Gastrocnemius medialis (tissue), 4 donors: ENCODE measurements around the gene C14orf180.

Experiments used
- CTCF ChIP-seq, 5 experiments: fragments of 450-650 bp in 3 of 5; fragments of 200-600 bp in 2 of 5; sonication (generic) in 2 of 5; IDR thresholded peaks in 4 of 5; conservative IDR thresholded peaks in 1 of 5; 1 replicate in 4 of 5; 2 replicates in 1 of 5; pipeline ENCODE4 v1.5.1; 2016 to 2019; ENCODE audit warnings: antibody characterized with exemption in 5 of 5, mild to moderate bottlenecking in 3 of 5, moderate library complexity in 3 of 5
- POLR2A ChIP-seq, 2 donors: fragments of 450-650 bp; IDR thresholded peaks; one replicate each; pipeline ENCODE4 v1.6.1; 2017; ENCODE audit warnings: antibody characterized with exemption in 2 of 2, mild to moderate bottlenecking in 2 of 2, moderate library complexity in 2 of 2

GRCh38 chr14:104541905-104542465, 37.6 kb upstream of the C14orf180 start:
- TF ChIP-seq CTCF (IDR thresholded peaks at IDR 0.05 in 4 of 5, conservative IDR thresholded peaks at IDR 0.05 in 1 of 5) (no peak), POLR2A (IDR thresholded peaks at IDR 0.05) (no peak)
